ENCODE measurements around the gene MFSD12.

DNA sequence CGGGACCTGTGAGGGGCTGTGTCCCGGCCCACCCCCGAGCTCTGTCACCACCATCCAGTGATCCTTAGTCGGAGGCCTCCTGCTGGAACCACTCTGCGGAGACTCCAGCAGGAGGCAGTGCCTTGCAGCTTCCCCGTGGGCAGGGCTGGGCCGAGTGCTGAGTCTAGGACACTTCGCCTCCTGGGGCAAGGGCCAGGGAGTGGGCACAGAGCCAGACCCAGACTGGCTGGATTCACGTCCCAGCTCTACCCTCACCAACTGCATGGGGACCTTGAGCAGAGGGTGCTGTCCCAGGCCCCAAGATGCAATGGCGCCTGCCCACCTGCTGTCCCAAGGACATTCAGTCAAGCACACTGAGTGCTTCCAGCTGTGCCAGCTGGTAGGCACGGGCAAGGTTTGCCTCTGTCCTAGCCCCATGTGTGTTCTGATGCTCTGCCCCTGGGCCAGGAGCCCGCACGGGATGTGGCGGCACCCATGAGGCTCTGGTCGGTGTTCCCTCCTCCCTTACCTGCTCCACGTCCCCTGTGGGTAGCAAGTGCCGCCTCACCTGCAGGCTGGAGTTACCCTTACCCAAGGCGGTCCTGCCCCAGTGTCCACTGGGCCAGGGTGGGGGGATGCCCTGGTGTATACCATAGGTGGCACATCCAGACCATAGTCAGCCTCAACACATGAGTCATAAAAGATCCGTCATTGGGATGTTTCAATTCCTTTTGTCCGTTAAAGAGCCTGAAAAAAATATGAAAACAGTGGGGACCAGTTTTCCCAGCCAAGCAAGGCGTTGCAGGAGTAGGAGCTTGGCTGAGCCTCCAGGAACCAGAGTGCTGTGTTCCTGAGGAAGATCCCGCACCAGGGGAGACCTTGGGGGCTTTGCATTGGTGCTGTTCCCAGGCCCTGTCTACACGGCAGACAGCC lies 43.9 kb downstream of the MFSD12 start:
- TF ChIP-seq, protein P1, sequence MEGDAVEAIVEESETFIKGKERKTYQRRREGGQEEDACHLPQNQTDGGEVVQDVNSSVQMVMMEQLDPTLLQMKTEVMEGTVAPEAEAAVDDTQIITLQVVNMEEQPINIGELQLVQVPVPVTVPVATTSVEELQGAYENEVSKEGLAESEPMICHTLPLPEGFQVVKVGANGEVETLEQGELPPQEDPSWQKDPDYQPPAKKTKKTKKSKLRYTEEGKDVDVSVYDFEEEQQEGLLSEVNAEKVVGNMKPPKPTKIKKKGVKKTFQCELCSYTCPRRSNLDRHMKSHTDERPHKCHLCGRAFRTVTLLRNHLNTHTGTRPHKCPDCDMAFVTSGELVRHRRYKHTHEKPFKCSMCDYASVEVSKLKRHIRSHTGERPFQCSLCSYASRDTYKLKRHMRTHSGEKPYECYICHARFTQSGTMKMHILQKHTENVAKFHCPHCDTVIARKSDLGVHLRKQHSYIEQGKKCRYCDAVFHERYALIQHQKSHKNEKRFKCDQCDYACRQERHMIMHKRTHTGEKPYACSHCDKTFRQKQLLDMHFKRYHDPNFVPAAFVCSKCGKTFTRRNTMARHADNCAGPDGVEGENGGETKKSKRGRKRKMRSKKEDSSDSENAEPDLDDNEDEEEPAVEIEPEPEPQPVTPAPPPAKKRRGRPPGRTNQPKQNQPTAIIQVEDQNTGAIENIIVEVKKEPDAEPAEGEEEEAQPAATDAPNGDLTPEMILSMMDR (IDR thresholded peaks at IDR 0.05): no peak
- no peak for TF ChIP-seq POLR2AphosphoS5 (IDR thresholded peaks at IDR 0.05)
- no peak for TF ChIP-seq POLR2A (IDR thresholded peaks at IDR 0.05)

Data from gastroesophageal sphincter (tissue), 3 donors.